Liver (tissue), 3 donors: ENCODE measurements around the gene THRB.

Source experiments
- CTCF ChIP-seq: fragments of 150-350 bp; IDR thresholded peaks from 2 replicates; pipeline ENCODE4 v1.5.1; 2017; ENCODE audit warnings: improper control_type of control experiment, low read depth, low read length; ENCODE audit not compliant: missing input control
- FOXA1 ChIP-seq: IDR thresholded peaks from 2 replicates; pipeline ENCODE4 v1.6.1; 2016; ENCODE audit warnings: antibody characterized with exemption
- GABPA ChIP-seq, 2 donors: IDR thresholded peaks in 1 of 2; conservative IDR thresholded peaks in 1 of 2; 2 replicates each; pipeline ENCODE4 v1.6.1; 2016; ENCODE audit warnings: antibody characterized with exemption in 2 of 2, mild to moderate bottlenecking in 1 of 2, moderate library complexity in 1 of 2
- RAD21 ChIP-seq, 2 donors: IDR thresholded peaks; 2 replicates each; pipeline ENCODE4 v1.6.1; 2016; ENCODE audit warnings: antibody characterized with exemption in 2 of 2, mild to moderate bottlenecking in 2 of 2
- REST ChIP-seq: IDR thresholded peaks from 2 replicates; pipeline ENCODE4 v1.6.1; 2016; ENCODE audit warnings: antibody characterized with exemption, mild to moderate bottlenecking
- SP1 ChIP-seq: IDR thresholded peaks from 2 replicates; pipeline ENCODE4 v1.6.1; 2018; ENCODE audit warnings: antibody characterized with exemption, mild to moderate bottlenecking
- TAF1 ChIP-seq: conservative IDR thresholded peaks from 2 replicates; pipeline ENCODE4 v1.6.1; 2016; ENCODE audit warnings: antibody characterized with exemption, mild to moderate bottlenecking
- YY1 ChIP-seq: IDR thresholded peaks from 2 replicates; pipeline ENCODE4 v1.6.1; 2016; ENCODE audit warnings: antibody characterized with exemption, mild to moderate bottlenecking
- ZBTB33 ChIP-seq: IDR thresholded peaks from 2 replicates; pipeline ENCODE4 v1.6.1; 2016; ENCODE audit warnings: antibody characterized with exemption
- donor health status: healthy.
- donor health status: healthy.

GRCh38 chr3:24446032-24446431 lies 48.6 kb downstream of the THRB start:
- TF ChIP-seq CTCF, result no peak
- TF ChIP-seq REST, result no peak
- no peak for TF ChIP-seq TAF1
- TF ChIP-seq RAD21 (IDR thresholded peaks at IDR 0.05), result no peak
- TF ChIP-seq GABPA (IDR thresholded peaks at IDR 0.05 in 1 of 2, conservative IDR thresholded peaks at IDR 0.05 in 1 of 2), result no peak
- no peak for TF ChIP-seq ZBTB33
- TF ChIP-seq FOXA1, result no peak
- no peak for TF ChIP-seq YY1
- TF ChIP-seq SP1, result no peak
